Activated T-helper 1 cell treated with anti-CD3 and anti-CD28 coated beads, Interleukin-12 subunit alpha, Interleukin-12 subunit beta, Interleukin-2, Interleukin-4 antibody, amounts not matched to agents 30 ng/mL and 10 ng/mL and 1 ng/mL, durations not matched to agents 14 hours and 24 hours and 36 hours (primary cell): ENCODE data around the gene PHLDA2. TPM values are rescaled to one million over a fixed set of nuclear protein-coding genes. Genes with fewer than 3 reads are reported as not detected.
"Not testable (repeated sequence)": the region's sequence is repeated elsewhere in the genome, so short reads cannot be mapped to it uniquely, and the experiment has no call there.

Source experiments
- DNase-seq: peaks from one replicate; pipeline ENCODE4 v3.0.0; 2021; ENCODE audit warnings: low spot score
- H3K27ac Mint-ChIP-seq: one replicate; pipeline ENCODE4 v1.8.0; 2021; ENCODE audit warnings: mild to moderate bottlenecking, mixed read lengths
- H3K27me3 Mint-ChIP-seq: one replicate; pipeline ENCODE4 v1.8.0; 2022; ENCODE audit warnings: mild to moderate bottlenecking, moderate library complexity, mixed read lengths; ENCODE audit not compliant: insufficient read depth
- H3K36me3 Mint-ChIP-seq: one replicate; pipeline ENCODE4 v1.8.0; 2021; ENCODE audit warnings: low read depth, mixed read lengths
- H3K4me1 Mint-ChIP-seq: one replicate; pipeline ENCODE4 v1.8.0; 2021; ENCODE audit warnings: low read depth, mixed read lengths
- H3K4me3 Mint-ChIP-seq: one replicate; pipeline ENCODE4 v1.8.0; 2021; ENCODE audit warnings: mild to moderate bottlenecking, moderate library complexity, mixed read lengths
- H3K9me3 Mint-ChIP-seq: one replicate; pipeline ENCODE4 v1.8.0; 2021; ENCODE audit warnings: mixed read lengths
- intact Hi-C: fragments of 100-400 bp; cut with micrococcal nuclease; formaldehyde crosslinking; loops from one replicate; pipeline ENCODE4 v1.15.1; 2024
- total RNA-seq: library from RNA; stranded (reverse); gene quantifications from 2 replicates; pipeline ENCODE4 v1.2.3, GENCODE V29; 2022

The PHLDA2 gene
- total RNA-seq, 1 donor from 2014 or later, result 28.0 TPM

- no peak overlapping the region for H3K4me3 Mint-ChIP-seq
- H3K9me3 Mint-ChIP-seq, result peaks cover 20% of the 10 kb centered on the region
- H3K36me3 Mint-ChIP-seq, result peaks cover 33% of the 10 kb centered on the region
- no peak overlapping the region for H3K27ac Mint-ChIP-seq
- no peak for DNase-seq
- no peaks in the 10 kb centered on the region for H3K27me3 Mint-ChIP-seq
- peaks cover 24% of the 10 kb centered on the region for H3K4me1 Mint-ChIP-seq
- intact Hi-C loops, result no loop called here
These were observed 13.2 kb upstream of the PHLDA2 start for GRCh38 chr11:2942447-2942846.

GRCh38 chr11:2940921-2941821, 12.0 kb upstream of the PHLDA2 start:
- intact Hi-C loops, result no loop called here
- Mint-ChIP-seq H3K36me3 (peaks cover 24% of the 10 kb centered on the region), H3K9me3 (peaks cover 22% of the 10 kb centered on the region), H3K27me3 (no peaks in the 10 kb centered on the region), H3K4me1 (peaks cover 14% of the 10 kb centered on the region), H3K4me3 (no peak overlapping the region), H3K27ac (peak overlapping the region; percentile 23)
- no peak for DNase-seq

- H3K4me3 Mint-ChIP-seq, result no peak overlapping the region
- peaks cover 20% of the 10 kb centered on the region for H3K36me3 Mint-ChIP-seq
- peaks cover 22% of the 10 kb centered on the region for H3K9me3 Mint-ChIP-seq
- peaks cover 6% of the 10 kb centered on the region for H3K4me1 Mint-ChIP-seq
- DNase-seq, result no peak
- H3K27ac Mint-ChIP-seq, result peak overlapping the region; percentile 23
- H3K27me3 Mint-ChIP-seq, result no peaks in the 10 kb centered on the region
- intact Hi-C loops, result no loop called here
These were observed 11.1 kb upstream of the PHLDA2 start for GRCh38 chr11:2940147-2940920.

- H3K27me3 Mint-ChIP-seq, intact Hi-C loops, H3K4me3 Mint-ChIP-seq, H3K27ac Mint-ChIP-seq, DNase-seq, H3K4me1 Mint-ChIP-seq: not testable (repeated sequence)
- Mint-ChIP-seq H3K36me3 (peaks cover 15% of the 10 kb centered on the region), H3K9me3 (peaks cover 22% of the 10 kb centered on the region)
These were observed 9.5 kb upstream of the PHLDA2 start for GRCh38 chr11:2938458-2939418.

GRCh38 chr11:2937641-2938457, 8.6 kb upstream of the PHLDA2 start:
- H3K4me3 Mint-ChIP-seq, H3K27me3 Mint-ChIP-seq, DNase-seq, intact Hi-C loops, H3K4me1 Mint-ChIP-seq: not testable (repeated sequence)
- peak overlapping the region; percentile 52 for H3K27ac Mint-ChIP-seq
- peaks cover 22% of the 10 kb centered on the region for H3K9me3 Mint-ChIP-seq
- H3K36me3 Mint-ChIP-seq, result peaks cover 15% of the 10 kb centered on the region

- no peak for DNase-seq
- intact Hi-C loops, result no loop called here
- Mint-ChIP-seq H3K27me3 (no peaks in the 10 kb centered on the region), H3K9me3 (peaks cover 22% of the 10 kb centered on the region), H3K4me3 (no peak overlapping the region), H3K4me1 (peaks cover 5% of the 10 kb centered on the region), H3K27ac (no peak overlapping the region), H3K36me3 (peaks cover 13% of the 10 kb centered on the region)
These were observed 5.5 kb upstream of the PHLDA2 start for GRCh38 chr11:2934611-2935239.

- Mint-ChIP-seq H3K27me3 (no peaks in the 10 kb centered on the region), H3K4me1 (peaks cover 5% of the 10 kb centered on the region), H3K36me3 (peaks cover 9% of the 10 kb centered on the region), H3K9me3 (peaks cover 19% of the 10 kb centered on the region), H3K4me3 (no peak overlapping the region), H3K27ac (peak overlapping the region; percentile 23)
- intact Hi-C loops, result no loop called here
- no peak for DNase-seq
These were observed 4.9 kb upstream of the PHLDA2 start for GRCh38 chr11:2934021-2934550.

GRCh38 chr11:2933375-2934020, 4.3 kb upstream of the PHLDA2 start:
- peaks cover 5% of the 10 kb centered on the region for H3K4me1 Mint-ChIP-seq
- H3K36me3 Mint-ChIP-seq, result peaks cover 3% of the 10 kb centered on the region
- no peak overlapping the region for H3K4me3 Mint-ChIP-seq
- H3K27me3 Mint-ChIP-seq, result no peaks in the 10 kb centered on the region
- intact Hi-C loops, result loop anchor here (1.0 kb wide), 1 partner anchor 124 kb away; the partner anchor contains the start of gene CARS1
- H3K27ac Mint-ChIP-seq, result peak overlapping the region; percentile 23
- DNase-seq, result peak; percentile 48
- H3K9me3 Mint-ChIP-seq, result peaks cover 13% of the 10 kb centered on the region

- Mint-ChIP-seq H3K27ac (no peak overlapping the region), H3K4me3 (no peak overlapping the region), H3K27me3 (peaks cover 6% of the 10 kb centered on the region), H3K9me3 (peaks cover 6% of the 10 kb centered on the region), H3K4me1 (peaks cover 11% of the 10 kb centered on the region), H3K36me3 (peaks cover 2% of the 10 kb centered on the region)
- DNase-seq, result no peak
- intact Hi-C loops, result loop anchor here (1.0 kb wide), 1 partner anchor 124 kb away; the partner anchor contains the start of gene CARS1
These were observed 3.6 kb upstream of the PHLDA2 start for GRCh38 chr11:2932850-2933251.

- DNase-seq, result no peak
- H3K27me3 Mint-ChIP-seq, result peaks cover 12% of the 10 kb centered on the region
- no peaks in the 10 kb centered on the region for H3K9me3 Mint-ChIP-seq
- H3K4me3 Mint-ChIP-seq, result no peak overlapping the region
- H3K27ac Mint-ChIP-seq, result no peak overlapping the region
- no peaks in the 10 kb centered on the region for H3K36me3 Mint-ChIP-seq
- intact Hi-C loops, result loop anchor here (2.0 kb wide), 1 partner anchor 159 kb away; no protein-coding TSS in a partner anchor
- H3K4me1 Mint-ChIP-seq, result peaks cover 15% of the 10 kb centered on the region
These were observed 2.8 kb upstream of the PHLDA2 start for GRCh38 chr11:2931771-2932738.
